Panc1 (cell line): ENCODE measurements around the gene SCRN2. TPM values are rescaled to one million over a fixed set of nuclear protein-coding genes. Genes with fewer than 3 reads are reported as not detected.

Experiments used
- ATAC-seq: fragments of 200-7000 bp; cut with Tn5 transposase; 2 replicates; pipeline ENCODE4 v1.9.1; 2020; ENCODE audit warnings: mild to moderate bottlenecking, moderate library complexity
- BruUV-seq: library from RNA; stranded (reverse); fragments of 400-500 nt; replicated peaks from 2 replicates; lab custom pipeline; 2021; lab: Mats Ljungman, UMichigan
- CTCF ChIA-PET: fragments of 300-600 bp; sonication (Branson Sonifier 250); formaldehyde crosslinking; loops from one replicate; lab custom pipeline; 2022; ENCODE audit warnings: antibody characterized with exemption; lab: Charles Lee
- POLR2A ChIA-PET: fragments of 300-600 bp; sonication (Branson Sonifier 250); formaldehyde crosslinking; loops from one replicate; lab custom pipeline; 2022; ENCODE audit warnings: antibody characterized with exemption; lab: Charles Lee
- DNase-seq: peaks from one replicate; pipeline ENCODE4 v3.0.0-alpha.2; 2010; ENCODE audit warnings: low read depth, low spot score
- H3K27ac ChIP-seq: 2 replicates; pipeline ENCODE4 v1.5.1; 2011; ENCODE audit warnings: mild to moderate bottlenecking, low read length, inconsistent platforms
- H3K27me3 ChIP-seq: fragments of 200-500 bp; sonication (Bioruptor generic); 2 replicates; pipeline ENCODE4 v1.6.0; 2014; ENCODE audit warnings: low read length, inconsistent platforms; ENCODE audit not compliant: control insufficient read depth, insufficient read depth
- H3K36me3 ChIP-seq: fragments of 200-500 bp; sonication (Bioruptor generic); 2 replicates; pipeline ENCODE4 v1.5.1; 2014; ENCODE audit warnings: inconsistent platforms, mild to moderate bottlenecking, low read length, moderate library complexity; ENCODE audit not compliant: control insufficient read depth, insufficient read depth
- H3K4me1 ChIP-seq: 2 replicates; pipeline ENCODE4 v1.5.1; 2011; ENCODE audit warnings: inconsistent platforms, mild to moderate bottlenecking, low read length, moderate library complexity; ENCODE audit not compliant: control insufficient read depth, insufficient read depth
- H3K4me3 ChIP-seq, 2 experiments: 2 replicates each; pipeline ENCODE4 v1.5.1; 2011 to 2012; ENCODE audit warnings: low read depth in 2 of 2, low read length in 2 of 2, mild to moderate bottlenecking in 2 of 2, inconsistent platforms in 1 of 2, moderate library complexity in 1 of 2
- H3K9me3 ChIP-seq: fragments of 200-500 bp; sonication (Bioruptor generic); 2 replicates; pipeline ENCODE4 v1.5.1; 2014; ENCODE audit warnings: low read depth, mild to moderate bottlenecking, inconsistent platforms, low read length, moderate library complexity; ENCODE audit not compliant: control insufficient read depth, insufficient read depth
- POLR2AphosphoS5 ChIP-seq: IDR thresholded peaks from 2 replicates; pipeline ENCODE4 v1.6.1; 2012; ENCODE audit warnings: mild to moderate bottlenecking, low read depth, low read length, moderate library complexity
- SIN3A ChIP-seq: IDR thresholded peaks from 2 replicates; pipeline ENCODE4 v1.6.1; 2012; ENCODE audit warnings: low read depth, mild to moderate bottlenecking, low read length, moderate library complexity, borderline replicate concordance; ENCODE audit not compliant: insufficient read depth
- TCF7L2 ChIP-seq: IDR thresholded peaks from 2 replicates; pipeline ENCODE4 v1.6.1; 2011; ENCODE audit warnings: mild to moderate bottlenecking, low read depth, low read length, inconsistent platforms
- in situ Hi-C: cut with HindIII; loops from 2 replicates; pipeline ENCODE4 v1.10.0; 2016; ENCODE audit warnings: low sequenced_read_pairs, low pct_unique_long_range_greater_than_20kb
- intact Hi-C: fragments of 100-400 bp; cut with micrococcal nuclease; formaldehyde crosslinking; loops from one replicate; pipeline ENCODE4 v1.10.0; 2022; ENCODE audit not compliant: unreplicated experiment
- total RNA-seq: library from RNA; stranded (reverse); gene quantifications from one replicate; pipeline ENCODE4 v1.2.1, GENCODE V29; 2021; ENCODE audit not compliant: unreplicated experiment
- TF ChIP-seq, protein P1 (sequence below): fragments of 450-650 bp; IDR thresholded peaks from 2 replicates; pipeline ENCODE4 v1.5.1; 2017; ENCODE audit warnings: mild to moderate bottlenecking
- TF ChIP-seq, protein P2 (sequence below), 2 experiments: IDR thresholded peaks; 2 replicates each; pipeline ENCODE4 v1.6.1; 2011 to 2012; ENCODE audit warnings: low read depth in 2 of 2, control low read depth in 1 of 2, low read length in 1 of 2, mild to moderate bottlenecking in 1 of 2, moderate library complexity in 1 of 2; ENCODE audit not compliant: insufficient read depth in 1 of 2

SCRN2 gene
- total RNA-seq, 1 experiment from 2014 or later = 34.9 TPM

DNA sequence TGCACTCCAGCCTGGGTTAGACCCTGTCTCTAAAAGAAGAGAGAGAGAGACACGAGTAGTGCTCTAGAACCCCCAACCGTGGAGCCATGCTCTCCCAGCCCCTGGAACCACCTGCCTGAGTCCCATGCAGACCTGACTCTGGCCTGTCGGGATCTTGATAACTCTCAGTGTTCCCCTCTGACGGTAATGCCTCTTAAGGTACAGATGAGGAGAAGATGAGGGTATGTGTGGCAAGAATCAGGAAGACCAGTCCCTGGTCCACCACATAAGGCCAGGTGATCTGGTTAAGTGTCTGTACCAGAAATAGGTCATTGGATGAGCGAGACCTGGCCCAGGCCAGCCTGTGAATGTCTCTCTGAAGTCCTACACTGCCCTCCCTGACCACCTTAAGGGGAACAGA, 37.9 kb downstream of the SCRN2 start:
- ChIA-PET CTCF (interaction anchor here (0.6 kb wide), 1 partner anchor 37 kb away, joined by 3 read pairs; no protein-coding TSS in a partner anchor), POLR2A (no interaction called here)
- DNase-seq = no peak
- Histone ChIP-seq H3K36me3 (no peaks in the 10 kb centered on the region), H3K27ac (no peak overlapping the region), H3K4me3 (no peak overlapping the region), H3K27me3 (no peaks in the 10 kb centered on the region), H3K9me3 (no peaks in the 10 kb centered on the region), H3K4me1 (no peaks in the 10 kb centered on the region)
- no TSS peak for BruUV-seq
- in situ Hi-C loops = no loop called here
- ATAC-seq = no peak
- intact Hi-C loops = loop anchor here (5.0 kb wide), 1 partner anchor 106 kb away; no protein-coding TSS in a partner anchor
- TF ChIP-seq TCF7L2 = no peak
- TF ChIP-seq POLR2AphosphoS5 = no peak
- no peak for TF ChIP-seq SIN3A
- TF ChIP-seq, protein P1, sequence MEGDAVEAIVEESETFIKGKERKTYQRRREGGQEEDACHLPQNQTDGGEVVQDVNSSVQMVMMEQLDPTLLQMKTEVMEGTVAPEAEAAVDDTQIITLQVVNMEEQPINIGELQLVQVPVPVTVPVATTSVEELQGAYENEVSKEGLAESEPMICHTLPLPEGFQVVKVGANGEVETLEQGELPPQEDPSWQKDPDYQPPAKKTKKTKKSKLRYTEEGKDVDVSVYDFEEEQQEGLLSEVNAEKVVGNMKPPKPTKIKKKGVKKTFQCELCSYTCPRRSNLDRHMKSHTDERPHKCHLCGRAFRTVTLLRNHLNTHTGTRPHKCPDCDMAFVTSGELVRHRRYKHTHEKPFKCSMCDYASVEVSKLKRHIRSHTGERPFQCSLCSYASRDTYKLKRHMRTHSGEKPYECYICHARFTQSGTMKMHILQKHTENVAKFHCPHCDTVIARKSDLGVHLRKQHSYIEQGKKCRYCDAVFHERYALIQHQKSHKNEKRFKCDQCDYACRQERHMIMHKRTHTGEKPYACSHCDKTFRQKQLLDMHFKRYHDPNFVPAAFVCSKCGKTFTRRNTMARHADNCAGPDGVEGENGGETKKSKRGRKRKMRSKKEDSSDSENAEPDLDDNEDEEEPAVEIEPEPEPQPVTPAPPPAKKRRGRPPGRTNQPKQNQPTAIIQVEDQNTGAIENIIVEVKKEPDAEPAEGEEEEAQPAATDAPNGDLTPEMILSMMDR = no peak
- TF ChIP-seq, protein P2, sequence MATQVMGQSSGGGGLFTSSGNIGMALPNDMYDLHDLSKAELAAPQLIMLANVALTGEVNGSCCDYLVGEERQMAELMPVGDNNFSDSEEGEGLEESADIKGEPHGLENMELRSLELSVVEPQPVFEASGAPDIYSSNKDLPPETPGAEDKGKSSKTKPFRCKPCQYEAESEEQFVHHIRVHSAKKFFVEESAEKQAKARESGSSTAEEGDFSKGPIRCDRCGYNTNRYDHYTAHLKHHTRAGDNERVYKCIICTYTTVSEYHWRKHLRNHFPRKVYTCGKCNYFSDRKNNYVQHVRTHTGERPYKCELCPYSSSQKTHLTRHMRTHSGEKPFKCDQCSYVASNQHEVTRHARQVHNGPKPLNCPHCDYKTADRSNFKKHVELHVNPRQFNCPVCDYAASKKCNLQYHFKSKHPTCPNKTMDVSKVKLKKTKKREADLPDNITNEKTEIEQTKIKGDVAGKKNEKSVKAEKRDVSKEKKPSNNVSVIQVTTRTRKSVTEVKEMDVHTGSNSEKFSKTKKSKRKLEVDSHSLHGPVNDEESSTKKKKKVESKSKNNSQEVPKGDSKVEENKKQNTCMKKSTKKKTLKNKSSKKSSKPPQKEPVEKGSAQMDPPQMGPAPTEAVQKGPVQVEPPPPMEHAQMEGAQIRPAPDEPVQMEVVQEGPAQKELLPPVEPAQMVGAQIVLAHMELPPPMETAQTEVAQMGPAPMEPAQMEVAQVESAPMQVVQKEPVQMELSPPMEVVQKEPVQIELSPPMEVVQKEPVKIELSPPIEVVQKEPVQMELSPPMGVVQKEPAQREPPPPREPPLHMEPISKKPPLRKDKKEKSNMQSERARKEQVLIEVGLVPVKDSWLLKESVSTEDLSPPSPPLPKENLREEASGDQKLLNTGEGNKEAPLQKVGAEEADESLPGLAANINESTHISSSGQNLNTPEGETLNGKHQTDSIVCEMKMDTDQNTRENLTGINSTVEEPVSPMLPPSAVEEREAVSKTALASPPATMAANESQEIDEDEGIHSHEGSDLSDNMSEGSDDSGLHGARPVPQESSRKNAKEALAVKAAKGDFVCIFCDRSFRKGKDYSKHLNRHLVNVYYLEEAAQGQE (IDR thresholded peaks at IDR 0.05; ENCODE audit: insufficient read depth in 1 of 2, low read depth in 2 of 2, low read length in 1 of 2) = no peak

DNA sequence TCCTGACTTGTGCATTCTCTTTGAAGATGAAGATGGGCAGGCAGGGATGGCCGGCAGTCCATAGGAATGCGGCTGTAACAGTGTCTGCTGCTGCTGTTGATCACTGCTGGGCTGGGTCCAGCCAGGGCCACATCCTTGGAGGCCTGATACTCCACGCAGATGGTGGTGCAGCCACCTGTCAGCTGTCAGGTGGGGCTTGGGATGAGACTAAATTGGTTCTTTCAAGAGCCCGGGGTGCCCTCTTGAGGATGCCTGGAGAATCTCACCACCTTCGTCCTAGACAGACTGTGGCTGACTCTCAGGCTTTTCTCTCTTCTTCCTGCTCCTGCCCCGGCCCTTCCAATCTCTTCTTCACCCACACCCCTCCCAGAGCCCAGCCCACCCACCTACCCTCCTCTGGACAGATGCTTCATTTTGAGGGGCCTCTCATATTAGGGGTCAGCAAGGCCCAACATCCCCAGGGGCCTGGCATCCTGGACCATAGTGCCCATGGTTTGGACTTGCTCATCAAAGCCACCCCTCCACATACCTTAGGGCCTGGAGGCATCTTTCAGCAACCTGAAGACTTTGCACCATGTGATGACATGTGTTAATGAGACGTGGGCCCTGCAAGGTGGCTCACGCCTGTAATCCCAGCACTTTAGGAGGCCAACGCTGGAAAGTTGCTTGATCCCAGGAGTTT, 38.6 kb downstream of the SCRN2 start:
- Histone ChIP-seq H3K27me3 (no peaks in the 10 kb centered on the region), H3K4me1 (no peaks in the 10 kb centered on the region), H3K36me3 (no peaks in the 10 kb centered on the region), H3K4me3 (no peak overlapping the region), H3K9me3 (no peaks in the 10 kb centered on the region), H3K27ac (no peak overlapping the region)
- ATAC-seq (peak; percentile 94), DNase-seq (peak; percentile 30)
- in situ Hi-C loops (no loop called here), intact Hi-C loops (loop anchor here (5.0 kb wide), 1 partner anchor 105 kb away; no protein-coding TSS in a partner anchor)
- BruUV-seq = no TSS peak
- TF ChIP-seq SIN3A (no peak), TCF7L2 (no peak), POLR2AphosphoS5 (no peak)
- TF ChIP-seq, protein P1 = peak; percentile 91
- TF ChIP-seq, protein P2 (IDR thresholded peaks at IDR 0.05; ENCODE audit: insufficient read depth in 1 of 2, low read depth in 2 of 2, low read length in 1 of 2) = no peak
- CTCF ChIA-PET = interaction anchor here (0.6 to 1.1 kb wide), 3 partner anchors 36 to 84 kb away, joined by 3 read pairs; no protein-coding TSS in a partner anchor
- POLR2A ChIA-PET = no interaction called here
